ENCODE results near the gene SMAD6.
"Not testable (repeated sequence)": the region's sequence is repeated elsewhere in the genome, so short reads cannot be mapped to it uniquely, and the experiment has no call there.

SMAD6 gene

DNA sequence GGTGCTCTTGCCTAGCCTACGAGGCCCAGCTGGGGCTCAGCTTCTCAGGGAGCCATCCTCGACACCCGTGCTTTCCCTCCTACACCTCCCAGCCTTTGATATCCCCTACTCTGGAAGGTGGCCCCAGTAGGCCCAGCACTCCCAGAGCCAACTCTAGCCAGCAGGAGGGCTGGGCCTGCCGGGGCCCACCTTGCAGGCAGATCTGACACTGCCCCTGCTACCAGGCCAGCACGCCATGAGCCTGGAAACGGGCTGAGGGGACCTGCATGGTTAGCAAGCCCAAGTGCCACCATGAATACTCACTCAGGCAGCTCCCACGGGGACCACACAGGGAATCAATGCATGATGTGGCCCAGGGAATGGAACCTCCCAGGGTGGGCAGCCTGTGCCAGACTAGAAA, 123.7 kb downstream of the SMAD6 start:
- TF ChIP-seq, protein P1, sequence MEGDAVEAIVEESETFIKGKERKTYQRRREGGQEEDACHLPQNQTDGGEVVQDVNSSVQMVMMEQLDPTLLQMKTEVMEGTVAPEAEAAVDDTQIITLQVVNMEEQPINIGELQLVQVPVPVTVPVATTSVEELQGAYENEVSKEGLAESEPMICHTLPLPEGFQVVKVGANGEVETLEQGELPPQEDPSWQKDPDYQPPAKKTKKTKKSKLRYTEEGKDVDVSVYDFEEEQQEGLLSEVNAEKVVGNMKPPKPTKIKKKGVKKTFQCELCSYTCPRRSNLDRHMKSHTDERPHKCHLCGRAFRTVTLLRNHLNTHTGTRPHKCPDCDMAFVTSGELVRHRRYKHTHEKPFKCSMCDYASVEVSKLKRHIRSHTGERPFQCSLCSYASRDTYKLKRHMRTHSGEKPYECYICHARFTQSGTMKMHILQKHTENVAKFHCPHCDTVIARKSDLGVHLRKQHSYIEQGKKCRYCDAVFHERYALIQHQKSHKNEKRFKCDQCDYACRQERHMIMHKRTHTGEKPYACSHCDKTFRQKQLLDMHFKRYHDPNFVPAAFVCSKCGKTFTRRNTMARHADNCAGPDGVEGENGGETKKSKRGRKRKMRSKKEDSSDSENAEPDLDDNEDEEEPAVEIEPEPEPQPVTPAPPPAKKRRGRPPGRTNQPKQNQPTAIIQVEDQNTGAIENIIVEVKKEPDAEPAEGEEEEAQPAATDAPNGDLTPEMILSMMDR (conservative IDR thresholded peaks at IDR 0.05; ENCODE audit: low read depth), result no peak
- CTCF ChIA-PET, result no interaction called here
- POLR2A ChIA-PET (ENCODE audit: low non-redundant PET), result no interaction called here
- H3K27ac ChIP-seq, result no peak overlapping the region
- DNase-seq (ENCODE audit: low spot score), result no peak

GRCh38 chr15:66826507-66826906, 124.5 kb downstream of the SMAD6 start:
- CTCF ChIA-PET, result no interaction called here
- no peak for DNase-seq (ENCODE audit: low spot score)
- POLR2A ChIA-PET (ENCODE audit: low non-redundant PET), result no interaction called here
- H3K27ac ChIP-seq, result no peak overlapping the region
- TF ChIP-seq, protein P1 (conservative IDR thresholded peaks at IDR 0.05; ENCODE audit: low read depth), result no peak

DNA sequence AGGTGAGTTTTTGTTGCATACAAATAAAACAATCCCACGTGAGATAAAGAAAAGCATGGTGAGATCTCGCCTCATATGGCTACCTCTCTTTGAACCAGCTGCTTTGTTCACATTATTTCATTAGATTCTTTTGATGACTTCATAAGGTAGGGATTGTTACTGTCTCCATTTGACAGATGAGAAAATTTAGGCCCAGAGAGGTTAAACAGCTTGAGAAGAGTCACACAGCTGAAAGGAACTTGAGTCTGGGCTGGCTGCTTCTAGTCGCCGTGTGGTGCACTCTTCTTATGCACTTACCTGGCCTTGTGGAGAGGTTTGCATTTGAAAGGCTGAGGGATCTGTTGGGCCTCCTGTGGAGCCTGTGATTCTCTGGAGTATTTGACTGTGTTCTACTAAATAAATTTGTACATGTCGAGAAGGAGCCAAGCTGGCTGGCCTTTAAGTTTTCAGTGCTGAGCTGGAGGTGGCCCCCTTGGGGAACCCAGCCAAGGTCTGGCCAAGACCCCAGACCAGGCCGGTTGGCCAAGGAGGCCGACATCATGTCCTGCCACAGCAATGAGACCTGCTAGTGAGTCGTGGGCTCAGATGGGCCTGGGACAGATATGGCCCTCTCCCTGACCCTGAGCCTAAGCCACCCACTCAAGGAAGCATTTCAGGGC, 125.1 kb downstream of the SMAD6 start:
- POLR2A ChIA-PET (ENCODE audit: low non-redundant PET), result no interaction called here
- no peak for DNase-seq (ENCODE audit: low spot score)
- H3K27ac ChIP-seq, result no peak overlapping the region
- CTCF ChIA-PET, result interaction anchor here (0.6 kb wide), 1 partner anchor 247 kb away, joined by 3 read pairs; no protein-coding TSS in a partner anchor
- TF ChIP-seq, protein P1 (conservative IDR thresholded peaks at IDR 0.05; ENCODE audit: low read depth), result no peak

DNA sequence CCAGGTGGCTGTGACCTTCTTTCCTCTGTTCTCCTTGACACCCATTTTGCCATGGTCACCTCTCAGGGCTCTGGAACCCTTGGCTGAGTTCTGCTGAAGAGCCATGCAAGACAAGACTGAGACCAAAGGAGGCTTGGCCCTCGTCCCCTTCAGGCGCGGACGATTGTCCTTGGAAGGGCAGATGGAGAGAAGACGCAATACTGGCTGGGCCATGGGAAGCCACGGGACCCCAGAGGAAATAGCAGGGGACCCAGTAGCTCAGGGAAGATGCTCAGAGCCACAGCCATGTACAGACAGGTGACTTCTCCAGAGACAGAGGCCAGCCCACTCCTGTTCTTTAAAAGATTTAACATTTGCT, 125.6 kb downstream of the SMAD6 start:
- TF ChIP-seq, protein P1 (conservative IDR thresholded peaks at IDR 0.05; ENCODE audit: low read depth), result no peak
- ChIA-PET POLR2A (ENCODE audit: low non-redundant PET) (no interaction called here), CTCF (no interaction called here)
- no peak for DNase-seq (ENCODE audit: low spot score)
- H3K27ac ChIP-seq, result no peak overlapping the region

DNA sequence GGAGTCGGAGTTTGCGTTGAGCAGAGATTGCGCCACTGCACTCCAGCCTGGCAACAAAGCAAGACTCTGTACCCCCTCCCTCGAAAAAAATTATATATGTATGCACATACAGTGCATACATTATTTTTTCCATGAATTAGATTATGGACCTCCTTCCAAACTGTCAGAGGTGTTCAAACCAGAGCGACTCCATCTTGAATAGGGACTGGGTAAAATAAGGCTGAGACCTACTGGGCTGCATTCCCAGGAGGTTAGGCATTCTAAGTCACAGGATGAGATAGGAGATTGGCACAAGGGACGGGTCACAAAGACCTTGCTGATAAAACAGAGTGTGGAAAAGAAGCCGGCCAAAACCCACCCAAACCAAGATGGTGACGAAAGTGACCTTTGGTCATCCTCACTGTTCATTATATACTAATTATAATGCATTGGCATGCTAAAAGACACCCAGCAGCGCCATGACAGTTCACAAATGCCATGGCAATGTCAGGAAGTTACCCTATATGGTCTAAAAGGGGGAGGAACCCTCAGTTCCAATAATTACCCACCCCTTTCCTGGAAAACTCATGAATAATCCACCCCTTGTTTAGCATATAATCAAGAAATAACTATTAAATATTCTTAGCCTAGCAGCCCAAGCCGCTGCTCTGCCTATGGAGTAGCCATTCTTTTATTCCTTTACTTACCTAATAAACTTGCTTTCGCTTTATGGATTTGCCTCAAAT, 126.9 kb downstream of the SMAD6 start:
- CTCF ChIA-PET; H3K27ac ChIP-seq; DNase-seq (ENCODE audit: low spot score); POLR2A ChIA-PET (ENCODE audit: low non-redundant PET): not testable (repeated sequence)

- CTCF ChIA-PET, result interaction anchor here (1.2 to 1.6 kb wide), 2 partner anchors 21 to 40 kb away, joined by 3 to 4 read pairs; no protein-coding TSS in a partner anchor
- TF ChIP-seq, protein P1 (conservative IDR thresholded peaks at IDR 0.05; ENCODE audit: low read depth), result no peak
Observed at GRCh38 chr15:66829551-66830121, 127.6 kb downstream of the SMAD6 start.

DNA sequence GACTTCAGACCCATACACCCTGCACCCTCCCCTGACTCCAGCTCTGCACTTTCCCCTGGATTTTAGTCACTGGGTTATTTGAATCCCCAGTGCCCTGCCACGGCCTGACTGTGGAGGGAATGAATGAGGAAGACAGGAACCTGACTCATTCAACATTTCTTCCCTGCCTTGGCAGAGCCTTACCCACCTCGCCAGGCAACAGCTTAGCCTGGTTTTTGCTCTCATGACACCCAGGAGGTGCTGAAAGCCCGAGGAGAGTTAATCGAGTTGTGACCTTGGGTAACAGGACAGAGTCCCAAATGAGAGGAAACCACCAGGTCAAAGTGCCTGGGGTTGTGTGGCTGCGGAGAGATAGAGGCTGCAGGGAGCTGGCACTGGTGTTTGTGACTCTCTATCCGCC, 128.3 kb downstream of the SMAD6 start:
- TF ChIP-seq, protein P1 (conservative IDR thresholded peaks at IDR 0.05; ENCODE audit: low read depth), result no peak
- CTCF ChIA-PET, result interaction anchor here (0.9 to 1.6 kb wide), 3 partner anchors 12 to 40 kb away, joined by 3 to 4 read pairs (median 3); no protein-coding TSS in a partner anchor
- peak; percentile 76 for DNase-seq (ENCODE audit: low spot score)
- POLR2A ChIA-PET (ENCODE audit: low non-redundant PET), result no interaction called here
- H3K27ac ChIP-seq, result peak overlapping the region; percentile 39; the same call in 1 of the 2 replicates

More at GRCh38 chr15:66829551-66830121, 127.6 kb downstream of the SMAD6 start:
- POLR2A ChIA-PET (ENCODE audit: low non-redundant PET), result no interaction called here
- DNase-seq (ENCODE audit: low spot score), result no peak
- H3K27ac ChIP-seq, result peak overlapping the region; percentile 39; the same call in 1 of the 2 replicates

Data from RWPE1 (cell line).